HG03097 (cell line): ENCODE measurements around the gene GBX1.

Source experiments
- ATAC-seq: cut with Tn5 transposase; IDR thresholded peaks from one replicate; pipeline ENCODE4 v1.9.1; 2021; ENCODE audit not compliant: unreplicated experiment, low FRiP score

The GBX1 gene

DNA sequence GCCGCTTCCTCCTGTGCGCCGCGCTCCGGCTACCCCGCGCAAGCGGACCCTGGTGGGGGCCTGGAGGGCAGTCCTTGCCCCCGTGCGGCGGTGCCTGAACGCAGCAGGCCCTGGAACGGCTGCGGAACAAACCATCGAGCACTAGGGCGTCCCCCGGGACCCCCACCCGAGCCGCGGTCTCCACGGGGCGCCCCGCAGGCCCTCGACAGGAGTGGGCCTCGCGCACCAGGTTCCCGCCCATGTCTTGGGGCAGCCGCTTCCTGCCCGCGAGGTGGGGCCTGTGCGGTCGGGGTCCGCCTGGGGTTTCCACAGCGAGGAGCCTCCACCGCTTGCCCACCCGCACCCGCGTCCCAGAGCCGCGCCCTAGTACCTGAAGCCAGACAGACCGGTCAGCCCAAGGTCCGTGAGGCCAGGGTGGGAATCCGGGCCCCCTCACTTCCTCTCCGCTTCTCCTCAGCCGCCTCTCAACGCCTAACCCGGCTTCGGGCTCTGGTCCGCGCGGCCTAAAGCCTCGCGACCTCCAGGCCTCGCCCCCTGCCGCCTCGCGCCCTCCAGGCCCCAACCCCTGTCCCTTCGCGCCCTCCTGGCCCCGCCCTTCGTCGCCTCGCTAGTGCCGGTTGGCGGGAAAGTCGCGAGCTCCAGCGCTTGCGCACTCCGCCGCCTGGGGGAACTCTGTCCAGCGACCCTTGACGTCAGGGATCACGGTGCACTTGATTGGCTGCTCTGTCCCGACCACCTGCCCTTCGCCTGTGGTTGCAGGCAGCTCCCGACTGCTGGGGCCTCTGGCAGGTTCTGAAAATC lies 7.0 kb upstream of the GBX1 start:
- no peak for ATAC-seq

DNA sequence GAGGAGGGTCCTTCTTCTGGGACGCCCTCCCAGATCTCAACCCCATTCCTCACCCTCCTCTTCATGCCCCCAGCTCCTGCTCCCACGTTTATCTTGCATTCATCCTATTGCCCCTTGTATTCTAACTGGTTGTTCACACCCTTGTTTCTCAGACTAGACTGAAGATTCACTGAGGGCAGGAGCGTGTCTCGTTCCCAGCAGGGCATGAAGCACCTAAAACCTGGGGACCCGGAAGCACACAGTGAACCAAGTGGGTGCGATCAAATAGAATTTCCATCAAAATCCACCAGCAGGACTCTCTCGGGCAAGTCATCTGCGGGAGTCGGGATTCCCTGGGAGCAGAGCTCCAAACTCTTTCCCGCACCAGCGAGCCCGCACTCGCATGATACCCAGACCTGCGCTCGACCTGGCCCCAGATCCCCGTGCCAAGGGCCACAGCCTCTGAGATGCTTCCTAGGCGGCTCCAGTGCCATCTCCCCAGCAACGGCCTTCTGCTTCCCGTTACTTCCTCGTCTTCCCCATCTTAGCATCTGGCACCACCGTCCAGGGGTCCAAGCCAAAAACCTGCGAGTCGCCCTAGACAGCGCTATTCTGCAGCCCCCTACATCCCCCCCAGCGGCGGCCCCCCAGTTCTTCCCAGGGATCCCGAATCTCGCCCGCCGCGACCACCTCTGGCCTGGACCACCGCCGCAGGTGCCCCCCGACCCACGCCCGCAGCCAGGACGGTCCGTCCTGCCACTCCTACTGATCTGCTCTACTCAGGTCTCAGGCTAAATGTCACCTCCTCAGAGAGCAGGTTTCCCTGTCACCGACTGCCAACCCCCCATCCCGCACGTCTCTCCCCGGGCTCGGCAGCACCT lies 6.1 kb upstream of the GBX1 start:
- no peak for ATAC-seq

DNA sequence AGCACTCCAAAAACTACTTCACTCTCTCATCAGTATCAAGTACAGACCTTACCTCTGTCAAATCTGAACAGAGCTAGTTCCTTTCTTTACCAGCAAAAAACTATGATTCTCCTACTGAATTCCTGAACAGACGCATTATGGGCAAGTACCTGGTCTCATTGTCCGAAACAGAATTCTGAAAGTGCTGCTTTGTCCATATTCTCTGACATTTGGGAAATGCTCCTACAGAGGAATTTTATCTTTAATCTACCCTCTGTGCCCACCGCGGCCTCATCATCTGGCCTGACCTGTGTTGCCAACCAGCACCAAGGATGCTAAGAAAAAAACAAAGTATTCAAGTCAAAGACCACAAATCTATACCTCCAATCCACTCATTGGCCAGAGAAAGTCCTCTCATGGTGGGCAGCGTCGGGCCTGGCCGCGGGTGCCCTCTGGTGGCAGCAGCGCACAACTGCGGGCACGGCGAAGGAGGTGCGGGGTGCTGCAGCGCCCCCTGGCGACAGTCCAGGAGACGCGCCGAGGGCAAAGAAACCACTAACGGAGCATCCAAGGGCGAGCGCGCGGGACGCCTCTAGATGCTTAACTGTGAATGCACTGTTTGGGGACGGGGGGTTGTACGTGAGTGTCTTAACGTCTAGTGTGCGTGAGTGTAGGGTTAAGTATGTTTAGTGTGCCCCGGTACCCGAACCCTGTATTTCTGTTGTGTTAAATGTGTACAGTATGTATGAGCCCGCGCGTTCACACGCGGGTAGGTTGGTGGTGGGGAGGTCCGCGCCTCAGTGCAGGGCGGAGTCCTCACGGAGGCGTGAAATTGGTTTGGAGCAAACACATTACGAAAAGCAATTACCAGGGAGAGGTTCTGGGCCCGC lies 5.0 kb upstream of the GBX1 start:
- ATAC-seq: peak; percentile 69

DNA sequence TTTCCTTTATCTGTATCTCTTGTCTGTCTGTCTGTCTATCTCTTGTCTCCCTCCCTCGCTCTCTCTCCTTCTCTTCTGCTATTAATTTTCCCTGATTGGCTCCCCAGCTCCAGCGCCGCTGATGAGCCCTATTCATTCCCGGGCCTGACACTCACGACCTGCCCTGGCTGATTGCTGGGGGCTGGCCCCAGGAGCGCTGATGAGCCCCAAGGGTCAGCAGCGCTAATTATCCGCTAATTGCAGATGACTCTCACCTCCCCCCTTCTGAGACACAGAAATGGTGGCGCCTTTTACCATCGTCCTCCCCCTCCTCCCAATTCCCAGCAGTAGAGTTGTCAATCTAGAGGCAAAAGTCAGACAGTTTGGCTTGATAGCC lies 1.3 kb upstream of the GBX1 start:
- no peak for ATAC-seq

DNA sequence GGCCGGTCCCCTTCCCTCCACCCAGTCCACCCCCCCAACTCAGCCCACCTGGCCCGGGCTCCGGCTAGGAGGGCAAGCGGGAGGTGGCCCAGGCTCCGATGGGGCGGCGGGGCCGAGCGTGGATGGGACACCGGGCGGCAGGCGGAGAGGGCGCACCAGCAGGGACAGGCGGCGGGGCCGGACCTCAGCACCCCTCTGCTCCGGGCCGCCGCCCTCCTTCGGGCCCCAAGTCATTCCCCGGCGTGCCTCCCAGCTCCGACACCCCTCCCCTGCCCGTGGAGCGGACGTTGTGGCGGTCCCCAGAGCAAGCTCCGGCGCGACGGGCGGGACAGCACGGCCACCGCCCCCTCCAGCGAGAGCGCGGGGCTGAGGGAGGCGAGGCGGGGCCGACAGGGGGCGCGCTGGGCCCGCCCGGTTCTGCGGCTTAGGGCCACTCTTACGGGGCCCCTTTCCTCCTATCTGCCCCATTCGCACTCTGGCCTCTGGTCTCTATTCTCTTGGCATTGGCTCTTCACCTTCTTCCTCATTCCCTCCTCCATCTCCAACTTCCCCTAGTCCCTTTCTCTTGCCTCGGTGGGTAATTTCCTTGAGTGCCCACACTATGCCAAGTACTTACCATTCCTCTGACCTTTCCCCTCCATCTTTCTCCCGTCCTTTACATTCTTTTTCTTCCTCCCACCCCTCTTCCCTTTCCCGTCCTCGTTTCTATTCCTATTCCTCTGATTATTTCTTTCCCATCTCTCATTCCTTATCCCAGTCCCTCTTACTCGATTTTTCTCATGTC lies 701 bp upstream of the GBX1 start:
- no peak for ATAC-seq

DNA sequence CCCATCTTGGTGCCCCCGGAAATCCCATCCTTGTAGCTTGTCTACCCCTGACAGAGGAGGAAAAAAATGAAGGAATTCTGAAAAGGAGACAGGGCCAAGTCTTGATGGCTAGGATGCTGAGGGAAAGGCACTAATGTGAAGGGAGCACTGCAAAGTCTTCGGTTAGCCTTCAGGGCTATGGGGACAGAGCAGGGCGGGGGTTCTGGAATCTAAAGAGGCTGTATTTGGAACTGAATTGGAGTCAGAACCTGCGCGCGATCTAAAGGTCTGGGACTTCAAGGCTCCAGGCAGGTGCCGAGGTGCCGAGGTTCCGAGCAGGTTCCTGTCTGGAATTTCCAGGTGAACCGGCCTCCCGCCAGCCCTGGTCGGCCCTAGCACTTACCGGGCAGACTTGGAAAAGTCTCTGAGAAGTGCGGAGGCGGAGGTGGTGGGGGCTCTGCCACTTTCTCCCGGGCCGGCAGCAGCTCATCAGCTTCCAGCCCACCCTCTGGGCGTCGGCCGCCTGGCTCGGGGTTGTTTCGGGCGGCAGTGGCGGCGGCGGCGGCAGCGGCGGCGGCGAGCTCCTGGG lies 781 bp downstream of the GBX1 start:
- no peak for ATAC-seq

GRCh38 chr7:151161757-151162156 lies 5.7 kb downstream of the GBX1 start:
- ATAC-seq: no peak

DNA sequence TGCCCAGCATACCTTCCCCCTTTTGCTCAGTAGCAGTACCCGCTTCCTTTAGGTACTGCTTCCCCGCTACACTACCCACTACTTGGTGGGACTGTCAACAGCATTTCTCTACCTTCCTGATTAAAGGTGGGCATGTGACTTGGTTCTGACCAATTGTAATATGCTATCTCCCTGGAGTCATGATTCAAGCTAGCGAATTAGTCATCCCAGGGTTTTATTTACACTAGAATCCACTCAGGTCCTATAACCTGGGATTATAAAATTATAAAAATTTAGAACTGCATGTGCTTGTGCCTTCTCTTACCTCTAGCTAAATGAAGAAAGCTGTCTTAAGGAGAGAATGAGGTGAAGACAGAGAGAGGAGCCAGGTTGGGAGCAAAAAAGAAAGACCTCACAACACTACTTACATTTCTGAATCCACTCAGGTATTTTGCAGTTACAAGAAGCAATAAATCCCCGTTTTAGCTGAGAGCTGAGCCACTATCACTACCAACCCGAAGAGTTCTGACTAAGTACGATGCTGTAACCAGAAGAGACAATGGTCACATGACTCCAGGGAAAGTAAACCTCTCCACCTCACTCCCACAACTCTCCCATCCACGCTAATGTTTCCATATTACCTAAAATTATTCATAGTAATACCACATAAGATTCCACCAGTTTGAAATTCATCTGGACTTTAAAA lies 9.7 kb downstream of the GBX1 start:
- ATAC-seq: no peak

- no peak for ATAC-seq
Observed at GRCh38 chr7:151152643-151153513, 14.6 kb downstream of the GBX1 start.

GRCh38 chr7:151150388-151150787 lies 17.1 kb downstream of the GBX1 start:
- ATAC-seq: no peak

DNA sequence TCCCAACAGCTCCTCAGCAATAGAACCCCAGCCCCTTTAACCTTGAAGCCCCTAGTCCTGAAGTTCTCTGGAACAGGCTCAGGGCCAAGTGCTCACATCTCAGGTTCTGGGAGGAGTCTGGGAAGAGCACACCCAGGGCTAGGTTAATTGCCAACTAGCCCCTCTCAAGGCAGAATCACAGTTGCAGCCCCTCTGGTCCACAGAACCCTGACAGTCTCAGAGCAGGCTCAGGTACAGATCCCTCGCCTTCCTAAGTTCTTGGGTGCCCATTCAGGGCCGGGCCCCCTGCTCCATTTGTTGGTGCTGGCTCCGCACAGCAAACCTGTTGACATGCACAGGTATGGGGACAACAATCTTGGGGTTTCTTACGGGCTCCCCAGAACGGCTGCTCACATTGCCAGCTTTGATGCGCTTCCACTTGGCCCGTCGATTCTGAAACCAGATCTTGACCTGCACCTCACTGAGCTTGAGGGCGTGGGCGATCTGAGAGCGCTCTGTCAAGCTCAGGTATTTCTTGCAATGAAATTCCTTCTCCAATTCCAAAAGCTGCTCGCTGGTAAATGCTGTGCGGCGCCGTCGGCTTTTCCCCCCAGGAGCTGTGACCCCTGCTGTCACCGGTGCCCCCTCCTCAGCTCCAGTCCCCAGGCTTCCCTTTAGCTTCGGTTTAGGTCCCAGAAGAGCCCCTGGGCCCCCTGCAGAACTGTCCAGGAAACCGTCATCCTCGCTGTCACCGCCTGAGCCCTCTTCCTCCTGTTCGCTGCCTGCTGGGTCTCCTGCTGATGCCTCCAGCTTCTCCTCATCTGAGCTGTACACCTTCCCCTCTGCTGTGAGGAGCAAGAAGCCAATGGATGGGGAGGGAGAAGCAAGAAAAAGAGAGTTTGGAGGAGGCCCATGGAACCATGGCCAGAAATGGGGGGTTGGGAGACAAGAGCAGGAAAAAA lies 18.9 kb downstream of the GBX1 start:
- ATAC-seq: no peak

- no peak for ATAC-seq
Observed at GRCh38 chr7:151146761-151147160, 20.7 kb downstream of the GBX1 start.

GRCh38 chr7:151144387-151144786 lies 23.1 kb downstream of the GBX1 start:
- no peak for ATAC-seq

DNA sequence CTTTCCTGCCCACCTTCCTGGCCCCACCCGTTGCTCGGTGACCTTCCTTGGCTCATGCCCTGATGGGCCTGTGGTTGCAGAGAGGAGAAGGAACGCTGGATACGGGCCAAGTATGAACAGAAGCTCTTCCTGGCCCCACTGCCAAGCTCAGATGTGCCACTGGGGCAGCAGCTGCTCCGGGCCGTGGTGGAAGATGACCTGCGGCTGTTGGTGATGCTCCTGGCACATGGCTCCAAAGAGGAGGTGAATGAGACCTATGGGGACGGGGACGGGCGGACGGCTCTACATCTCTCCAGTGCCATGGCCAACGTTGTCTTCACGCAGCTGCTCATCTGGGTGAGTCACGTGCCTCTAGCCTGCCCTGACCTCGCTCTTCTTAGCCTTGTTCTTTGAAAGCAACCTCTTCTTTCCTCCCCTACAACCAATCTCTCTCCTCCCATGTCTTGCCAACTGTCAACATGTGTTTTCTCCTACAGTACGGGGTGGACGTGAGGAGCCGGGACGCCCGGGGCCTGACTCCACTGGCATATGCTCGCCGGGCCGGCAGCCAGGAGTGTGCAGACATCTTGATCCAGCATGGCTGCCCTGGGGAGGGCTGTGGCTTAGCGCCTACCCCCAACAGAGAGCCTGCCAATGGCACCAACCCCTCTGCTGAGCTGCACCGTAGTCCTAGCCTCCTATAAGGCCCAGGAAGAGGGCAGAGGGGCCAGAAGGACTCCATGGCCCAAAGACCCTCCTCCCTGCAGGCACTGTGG lies 24.1 kb downstream of the GBX1 start:
- no peak for ATAC-seq

- ATAC-seq: no peak
Observed at GRCh38 chr7:151142686-151143040, 24.8 kb downstream of the GBX1 start.

DNA sequence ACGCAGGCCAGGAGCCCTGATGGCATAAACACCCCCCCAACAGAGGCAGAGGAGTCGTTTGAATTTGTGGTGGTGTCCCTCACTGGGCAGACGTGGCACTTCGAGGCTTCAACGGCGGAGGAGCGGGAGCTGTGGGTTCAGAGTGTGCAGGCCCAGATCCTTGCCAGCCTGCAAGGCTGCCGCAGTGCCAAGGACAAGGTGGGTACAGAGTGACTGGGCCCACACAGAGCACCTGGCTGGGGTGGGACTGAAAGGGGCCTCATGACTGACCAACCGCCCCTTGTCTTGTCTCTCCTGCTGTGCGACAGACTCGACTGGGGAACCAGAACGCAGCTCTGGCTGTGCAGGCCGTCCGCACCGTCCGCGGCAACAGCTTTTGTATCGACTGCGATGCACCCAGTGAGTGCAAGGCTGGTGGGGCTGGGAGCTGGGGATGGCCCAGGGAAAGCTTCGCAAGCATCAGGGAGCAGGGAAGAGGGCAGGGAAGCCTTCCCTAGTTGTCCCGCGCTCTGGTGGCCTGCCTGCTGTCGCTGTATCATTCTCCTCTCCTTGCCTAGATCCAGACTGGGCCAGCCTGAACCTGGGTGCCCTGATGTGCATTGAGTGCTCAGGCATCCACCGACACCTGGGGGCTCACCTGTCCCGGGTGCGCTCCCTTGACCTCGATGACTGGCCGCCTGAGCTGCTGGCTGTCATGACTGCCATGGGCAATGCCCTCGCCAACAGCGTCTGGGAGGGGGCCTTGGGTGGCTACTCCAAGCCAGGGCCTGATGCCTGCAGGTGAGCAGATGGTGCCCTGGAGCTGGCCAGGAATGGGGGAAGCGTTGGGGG lies 25.4 kb downstream of the GBX1 start:
- no peak for ATAC-seq
